Calu3 (cell line): ENCODE measurements around the gene TSPAN9. TPM values are rescaled to one million over a fixed set of nuclear protein-coding genes. Genes with fewer than 3 reads are reported as not detected.

ENCODE experiments used
- BruUV-seq: library from RNA; stranded (reverse); fragments of 400-500 nt; replicated peaks from 2 replicates; lab custom pipeline; 2021; lab: Mats Ljungman, UMichigan
- CTCF ChIA-PET: fragments of 300-600 bp; sonication (Branson Sonifier 250); formaldehyde crosslinking; loops from one replicate; lab custom pipeline; 2022; ENCODE audit warnings: antibody characterized with exemption; lab: Charles Lee
- DNase-seq: peaks from one replicate; pipeline ENCODE4 v3.0.0; 2022
- H3K27ac Mint-ChIP-seq: one replicate; pipeline ENCODE4 v1.8.0; 2022; ENCODE audit warnings: mixed read lengths; ENCODE audit not compliant: unreplicated experiment
- H3K27me3 Mint-ChIP-seq: one replicate; pipeline ENCODE4 v1.8.0; 2022; ENCODE audit warnings: mixed read lengths; ENCODE audit not compliant: unreplicated experiment
- H3K36me3 Mint-ChIP-seq: one replicate; pipeline ENCODE4 v1.8.0; 2022; ENCODE audit warnings: mild to moderate bottlenecking, moderate library complexity, mixed read lengths; ENCODE audit not compliant: insufficient read depth, unreplicated experiment
- H3K4me1 Mint-ChIP-seq: one replicate; pipeline ENCODE4 v1.8.0; 2022; ENCODE audit warnings: mild to moderate bottlenecking, low read depth, mixed read lengths; ENCODE audit not compliant: unreplicated experiment
- H3K4me3 Mint-ChIP-seq: one replicate; pipeline ENCODE4 v1.8.0; 2022; ENCODE audit warnings: mild to moderate bottlenecking, low read depth, moderate library complexity, mixed read lengths; ENCODE audit not compliant: unreplicated experiment
- H3K9me3 Mint-ChIP-seq: one replicate; pipeline ENCODE4 v1.8.0; 2022; ENCODE audit warnings: low read depth, mixed read lengths; ENCODE audit not compliant: unreplicated experiment
- CTCF ChIP-seq: fragments of 200-600 bp; IDR thresholded peaks from one replicate; pipeline ENCODE4 v1.8.0; 2022; ENCODE audit warnings: antibody characterized with exemption; ENCODE audit not compliant: unreplicated experiment
- intact Hi-C: fragments of 100-400 bp; cut with micrococcal nuclease; formaldehyde crosslinking; loops from one replicate; pipeline ENCODE4 v1.10.0; 2022; ENCODE audit not compliant: unreplicated experiment
- total RNA-seq: library from RNA; stranded (reverse); gene quantifications from 2 replicates; pipeline ENCODE4 v1.2.3, GENCODE V29; 2022

Gene TSPAN9
- total RNA-seq, 1 experiment from 2014 or later: 6.0 TPM

DNA sequence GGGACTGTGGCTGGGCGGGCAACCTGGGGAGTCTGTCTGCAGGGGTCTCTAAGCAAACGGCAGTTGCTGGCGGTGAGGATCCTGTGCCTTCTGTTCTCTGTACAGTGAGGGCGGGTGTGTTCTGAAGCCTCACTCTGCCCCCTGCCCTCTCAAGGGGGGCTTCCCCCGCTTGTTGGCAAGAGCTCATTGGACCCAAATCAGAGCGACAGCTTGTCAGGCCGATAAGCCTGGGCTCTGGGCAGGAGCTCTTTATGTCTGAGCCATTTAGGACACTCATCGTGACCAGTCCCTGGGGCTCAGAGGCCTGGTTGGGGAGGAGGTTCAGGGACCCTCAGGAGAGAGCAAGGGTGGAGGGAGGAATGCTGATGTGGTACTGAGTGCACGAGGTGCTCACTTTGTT, 136.0 kb downstream of the TSPAN9 start:
- Mint-ChIP-seq H3K4me1 (no peaks in the 10 kb centered on the region), H3K9me3 (no peaks in the 10 kb centered on the region), H3K27me3 (peaks cover 36% of the 10 kb centered on the region), H3K36me3 (no peaks in the 10 kb centered on the region), H3K4me3 (no peak overlapping the region), H3K27ac (no peak overlapping the region)
- DNase-seq: no peak
- no peak for TF ChIP-seq CTCF
- CTCF ChIA-PET: no interaction called here
- intact Hi-C loops: no loop called here
- BruUV-seq: no TSS peak

- H3K27me3 Mint-ChIP-seq: peaks cover 36% of the 10 kb centered on the region
- BruUV-seq: no TSS peak
- intact Hi-C loops: no loop called here
- H3K4me1 Mint-ChIP-seq: no peaks in the 10 kb centered on the region
- H3K9me3 Mint-ChIP-seq: no peaks in the 10 kb centered on the region
- no peaks in the 10 kb centered on the region for H3K36me3 Mint-ChIP-seq
- H3K27ac Mint-ChIP-seq: no peak overlapping the region
- DNase-seq: no peak
- CTCF ChIA-PET: no interaction called here
- no peak overlapping the region for H3K4me3 Mint-ChIP-seq
- no peak for TF ChIP-seq CTCF
Observed at GRCh38 chr12:3213768-3214167, 136.6 kb downstream of the TSPAN9 start.

DNA sequence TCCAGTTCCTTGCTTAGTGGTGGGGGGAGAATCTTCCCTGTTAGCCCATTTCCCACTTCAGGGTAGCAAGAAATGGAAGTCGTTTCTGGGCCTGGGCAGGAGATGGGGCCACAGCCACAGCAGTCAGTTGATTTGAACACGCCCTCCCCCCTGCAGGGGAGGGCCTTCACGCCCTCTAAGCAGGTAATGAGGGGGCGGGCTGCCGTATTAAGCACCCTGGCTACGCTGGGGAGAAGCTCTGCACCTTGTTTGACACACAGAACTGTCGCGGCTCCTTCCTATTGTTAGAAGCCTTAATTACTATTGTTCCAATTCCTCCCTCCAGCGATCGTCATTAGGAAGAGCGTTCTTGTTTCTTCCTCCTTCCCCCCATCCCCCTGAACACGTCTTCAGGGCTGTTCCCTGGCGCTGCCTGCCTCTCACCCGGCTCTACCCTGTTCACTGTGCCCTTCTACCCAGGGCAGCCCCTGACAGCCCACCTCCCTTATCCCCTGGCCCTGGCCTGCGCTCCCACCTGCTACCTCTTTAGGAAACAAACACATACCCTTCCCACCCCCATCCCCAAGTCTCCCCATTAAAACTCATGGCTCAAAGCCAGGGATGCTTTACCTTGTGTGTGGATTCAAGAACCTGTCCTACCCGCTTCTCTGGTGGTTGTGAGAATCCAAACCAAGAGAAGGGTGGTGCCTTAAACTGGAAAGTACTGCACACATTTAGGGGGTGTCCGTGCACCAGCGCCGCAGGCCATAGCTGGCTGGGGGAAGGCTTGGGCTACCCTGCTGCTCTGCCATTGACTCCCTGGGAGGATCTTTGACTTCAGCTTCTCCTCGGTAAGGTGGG, 137.6 kb downstream of the TSPAN9 start:
- H3K4me1 Mint-ChIP-seq: no peaks in the 10 kb centered on the region
- no peaks in the 10 kb centered on the region for H3K9me3 Mint-ChIP-seq
- peaks cover 36% of the 10 kb centered on the region for H3K27me3 Mint-ChIP-seq
- CTCF ChIA-PET: no interaction called here
- TF ChIP-seq CTCF: no peak
- H3K36me3 Mint-ChIP-seq: no peaks in the 10 kb centered on the region
- no peak for DNase-seq
- intact Hi-C loops: no loop called here
- BruUV-seq: no TSS peak
- no peak overlapping the region for H3K4me3 Mint-ChIP-seq
- no peak overlapping the region for H3K27ac Mint-ChIP-seq

DNA sequence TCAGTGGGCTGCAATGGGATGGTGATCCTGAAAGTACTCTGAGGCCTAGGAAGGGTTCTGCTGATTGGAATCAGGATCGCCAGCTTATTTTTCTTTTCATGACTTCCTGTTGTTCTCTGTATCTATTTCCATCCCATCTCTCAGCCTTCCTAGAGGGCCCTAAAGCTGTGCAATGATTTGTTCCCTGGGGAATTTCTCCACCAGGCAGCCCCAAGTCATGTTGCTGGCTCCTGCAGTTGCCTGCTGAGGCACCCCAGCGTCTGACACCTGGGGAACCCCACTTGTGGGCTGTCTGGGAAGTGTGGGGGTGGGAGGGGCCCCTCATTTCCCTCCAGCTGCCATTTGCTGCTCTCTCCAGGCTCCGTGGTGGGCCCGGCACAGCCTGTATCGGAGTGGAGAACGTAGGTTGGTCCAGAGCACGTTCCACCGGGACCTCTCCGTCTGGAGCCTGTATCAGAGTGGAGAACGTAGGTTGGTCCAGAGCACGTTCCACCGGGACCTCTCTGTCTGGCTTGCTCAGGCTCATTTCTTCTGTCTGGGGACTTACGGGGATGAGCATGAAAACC, 138.3 kb downstream of the TSPAN9 start:
- peaks cover 36% of the 10 kb centered on the region for H3K27me3 Mint-ChIP-seq
- H3K4me3 Mint-ChIP-seq: no peak overlapping the region
- DNase-seq: no peak
- H3K4me1 Mint-ChIP-seq: no peaks in the 10 kb centered on the region
- no peak overlapping the region for H3K27ac Mint-ChIP-seq
- no peak for TF ChIP-seq CTCF
- no peaks in the 10 kb centered on the region for H3K9me3 Mint-ChIP-seq
- peaks cover under 1% of the 10 kb centered on the region for H3K36me3 Mint-ChIP-seq
- BruUV-seq: no TSS peak
- CTCF ChIA-PET: no interaction called here
- intact Hi-C loops: no loop called here
